Pancreas (tissue), 10 donors: Measurements from ENCODE around the gene STKLD1. TPM values are rescaled to one million over a fixed set of nuclear protein-coding genes. Genes with fewer than 3 reads are reported as not detected.

Source experiments
- ATAC-seq, 4 donors: fragments of 200-7000 bp; cut with Tn5 transposase; one replicate each; pipeline versions ENCODE4 v1.8.0 to v1.9.1; 2020; ENCODE audit warnings: mild to moderate bottlenecking in 4 of 4, moderate library complexity in 4 of 4
- DNase-seq, 6 donors: peaks; one replicate each; pipeline ENCODE4 v3.0.0-alpha.2; 2020
- FAIRE-seq: peaks from 2 replicates; lab custom pipeline; 2012; peaks lifted over from hg19 to GRCh38; lab: Jason Lieb, UNC
- H3K27ac ChIP-seq, 4 donors: fragments of 200-600 bp; sonication (generic); 1 replicate in 3 of 4; 2 replicates in 1 of 4; pipeline versions ENCODE4 v1.5.0 to v1.8.0; 2020
- H3K27me3 ChIP-seq, 4 donors: fragments of 200-600 bp; one replicate each; pipeline ENCODE4 v1.8.0; 2021
- H3K36me3 ChIP-seq, 3 donors: fragments of 200-600 bp; sonication (generic) in 1 of 3; one replicate each; pipeline versions ENCODE4 v1.5.0 to v1.8.0; 2020 to 2021
- H3K4me1 ChIP-seq, 3 donors: fragments of 200-600 bp; one replicate each; pipeline ENCODE4 v1.8.0; 2021
- H3K4me3 ChIP-seq, 4 donors: fragments of 200-600 bp; sonication (generic) in 2 of 4; one replicate each; pipeline versions ENCODE4 v1.5.0 to v1.8.0; 2020 to 2021
- H3K9me3 ChIP-seq, 4 donors: fragments of 200-600 bp; one replicate each; pipeline ENCODE4 v1.8.0; 2021
- CTCF ChIP-seq, 4 donors: fragments of 200-600 bp; sonication (generic) in 3 of 4; IDR thresholded peaks; one replicate each; pipeline versions ENCODE4 v1.5.0 to v1.8.0; 2021; ENCODE audit warnings: antibody characterized with exemption in 4 of 4
- WGBS, 2 donors: extraction: QIAGEN DNeasy Blood & Tissue Kit; methylation state at CpG; one replicate each; pipeline ENCODE4 v1.1.7; 2013; 5-methylcytosine and 5-hydroxymethylcytosine counted together
- intact Hi-C, 3 donors: fragments of 100-400 bp; cut with DNase I; formaldehyde crosslinking; loops; one replicate each; pipeline versions ENCODE4 v1.11.1 to v1.14.2; 2022
- polyA plus RNA-seq, 2 donors: library from polyadenylated mRNA; stranded (reverse); fragments of 200-250 nt; gene quantifications; one replicate each; pipeline ENCODE4 v1.2.3, GENCODE V29; 2013
- total RNA-seq, 6 donors: library from RNA; stranded (reverse); fragmentation: NEBNext Ultra II Directional in 4 of 6; extraction: Animal tissue kit (Norgen Biotek cat#: 25700) in 4 of 6; gene quantifications; one replicate each; pipeline versions ENCODE4 v1.2.1 to v1.2.4, GENCODE V29; 2021 to 2023
- donor health status: healthy with polysubstance abuse.
- donor health status: DM: no; HTN: no; CAD: no; lungs with moderate emphysema.
- donor health status: DM: no; HTN: no; CAD: no.
- donor health status: control.
- donor health status: control.
- donor health status: Bipolar disorder and iron deficiency.
- donor health status: DM: yes; HTN: yes; CAD: no.
- donor health status: DM: no; HTN: no; CAD: no.
- donor health status: DM: no; HTN: no; CAD: no.
- donor health status: DM: yes; HTN: yes; CAD: no.

STKLD1 gene
- total and polyA plus RNA-seq, 8 donors, result 0.31 to 3.1 (median 0.76) TPM

- DNase-seq, result peak in 2 of 6 donors; percentile 60 to 70
- H3K4me3 ChIP-seq, result peak overlapping the region; percentile 63 to 98 (median 90)
- 1% methylated on average over 40 of the region's 41 CpGs for WGBS, 2 donors
- intact Hi-C loops, result no loop called here
- peaks cover 13 to 50% (median 39%) of the 10 kb centered on the region in 3 donors for H3K36me3 ChIP-seq
- no peak for FAIRE-seq
- H3K4me1 ChIP-seq, result peaks cover 6 to 15% (median 8%) of the 10 kb centered on the region in 3 donors
- no peaks in the 10 kb centered on the region for H3K9me3 ChIP-seq
- H3K27ac ChIP-seq, result peak overlapping the region; percentile 73 to 93 (median 84)
- no peaks in the 10 kb centered on the region for H3K27me3 ChIP-seq
- peak; percentile 46 to 71 (median 62) for ATAC-seq
- TF ChIP-seq CTCF (IDR thresholded peaks at IDR 0.05), result no peak
These were observed 28.6 kb upstream of the STKLD1 start for GRCh38 chr9:133347515-133347984.

DNA sequence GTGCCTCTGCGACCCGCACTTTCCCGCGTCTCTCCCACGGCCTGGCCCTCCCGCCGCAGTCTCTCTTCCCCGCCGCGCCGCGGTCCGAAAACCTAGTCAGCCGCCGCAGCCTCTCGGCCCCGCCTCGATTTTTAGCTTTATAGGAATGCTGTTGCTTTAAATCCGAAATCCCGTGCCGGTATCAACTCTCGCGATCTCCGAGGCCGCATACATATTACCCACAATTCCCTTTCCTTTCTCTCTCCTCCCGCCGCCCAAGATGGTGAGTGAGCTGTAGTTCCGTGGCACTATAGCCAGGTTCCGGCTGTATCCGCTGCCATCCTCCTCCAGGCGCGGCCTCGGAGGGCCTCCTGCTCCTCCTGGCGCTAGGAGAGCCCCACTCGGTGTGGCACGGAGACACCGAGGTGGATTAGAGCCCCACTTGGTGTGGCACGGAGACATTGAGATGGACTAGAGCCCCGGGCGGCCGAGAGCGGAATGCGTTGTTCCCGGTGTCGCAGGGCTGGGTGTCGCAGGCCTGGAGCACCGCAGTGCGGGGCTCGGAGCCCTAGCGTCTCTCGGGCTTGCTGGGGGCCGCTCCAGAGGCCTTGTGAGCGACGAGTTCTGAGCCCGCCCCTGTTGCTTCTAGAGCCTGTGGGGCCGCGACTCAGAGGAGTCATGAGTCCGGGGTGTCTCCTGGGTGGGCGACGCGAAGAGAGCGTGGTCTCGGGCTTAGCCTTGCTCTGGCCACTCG, 28.0 kb upstream of the STKLD1 start, which contains the start of the genes MED22 and RPL7A:
Gene MED22 (minus strand): TSS at position 147 of the 733 bp plus-strand sequence. CDS start 1,469 bp downstream, outside the sequence.
Gene RPL7A (plus strand): TSS at position 234 of the 733 bp plus-strand sequence. CDS start 26 bp downstream, at position 260.
- intact Hi-C loops, result no loop called here
- Histone ChIP-seq H3K4me3 (peak within 1 kb of the TSS; percentile 63 to 98 (median 90)), H3K4me1 (peaks cover 6 to 15% (median 8%) of the 10 kb centered on the region in 3 donors), H3K27me3 (no peaks in the 10 kb centered on the region), H3K27ac (peak within 1 kb of the TSS; percentile 73 to 93 (median 84)), H3K36me3 (peaks cover 13 to 50% (median 40%) of the 10 kb centered on the region in 3 donors), H3K9me3 (no peaks in the 10 kb centered on the region)
- ATAC-seq (peak; percentile 90 to 94 (median 92)), DNase-seq (peak; percentile 88 to 95 (median 92)), FAIRE-seq (no peak)
- 0% methylated on average over 59 to 64 of the region's 64 CpGs for WGBS, 2 donors
- no peak for TF ChIP-seq CTCF (IDR thresholded peaks at IDR 0.05)

DNA sequence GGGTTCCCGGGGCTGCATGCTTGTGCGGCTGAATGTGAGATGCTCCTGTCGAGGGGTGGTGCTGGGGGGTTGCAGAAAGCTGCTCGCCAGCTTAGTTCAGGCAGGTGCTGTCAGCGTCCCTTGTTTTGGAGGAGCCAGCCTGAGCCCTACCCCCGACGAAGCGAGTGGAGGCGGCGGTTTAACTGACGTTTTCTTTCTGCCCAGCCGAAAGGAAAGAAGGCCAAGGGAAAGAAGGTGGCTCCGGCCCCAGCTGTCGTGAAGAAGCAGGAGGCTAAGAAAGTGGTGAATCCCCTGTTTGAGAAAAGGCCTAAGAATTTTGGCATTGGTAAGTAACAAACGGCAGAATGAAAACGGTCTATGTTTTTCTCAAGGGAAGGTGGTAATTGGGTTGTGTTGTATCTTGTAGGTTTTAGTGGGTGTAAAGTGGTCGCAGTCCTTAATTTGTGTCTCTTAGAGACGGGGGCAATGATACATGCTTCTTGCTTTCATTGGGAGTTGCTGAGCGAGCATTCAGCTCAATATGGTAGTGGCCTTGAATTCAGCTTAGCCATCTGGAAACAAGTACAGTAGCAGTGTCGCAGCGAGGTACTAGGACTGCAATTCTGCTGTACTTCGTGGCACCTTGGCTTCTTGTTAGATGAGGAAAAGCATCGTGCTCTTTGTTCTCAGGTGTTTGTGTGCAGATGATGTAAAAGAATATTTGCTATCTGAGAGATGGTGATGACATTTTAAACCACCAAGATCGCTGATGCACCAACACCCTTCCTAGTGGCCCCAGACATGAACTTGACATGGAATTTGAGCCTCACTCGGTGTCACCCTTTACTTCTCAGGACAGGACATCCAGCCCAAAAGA, 27.2 kb upstream of the STKLD1 start:
- ATAC-seq (peak in 1 of 4 donors; percentile 1), FAIRE-seq (no peak), DNase-seq (no peak)
- WGBS, 2 donors, result 5 to 8% methylated on average over 25 of the region's 25 CpGs
- H3K27me3 ChIP-seq, result no peaks in the 10 kb centered on the region
- peak overlapping the region; percentile 63 to 98 (median 90) for H3K4me3 ChIP-seq
- H3K9me3 ChIP-seq, result no peaks in the 10 kb centered on the region
- intact Hi-C loops, result no loop called here
- H3K27ac ChIP-seq, result peak overlapping the region; percentile 73 to 93 (median 84)
- H3K36me3 ChIP-seq, result peaks cover 13 to 45% (median 34%) of the 10 kb centered on the region in 3 donors
- peaks cover 6 to 15% (median 8%) of the 10 kb centered on the region in 3 donors for H3K4me1 ChIP-seq
- no peak for TF ChIP-seq CTCF (IDR thresholded peaks at IDR 0.05)

- peak in 1 of 6 donors; percentile 31 for DNase-seq
- H3K4me1 ChIP-seq, result peaks cover 7 to 16% (median 9%) of the 10 kb centered on the region in 3 donors
- H3K27ac ChIP-seq, result no peak overlapping the region
- intact Hi-C loops, result loop anchor here in 1 of 3 donors (10.0 kb wide), 1 partner anchor 305 kb away; no protein-coding TSS in a partner anchor
- H3K27me3 ChIP-seq, result no peaks in the 10 kb centered on the region
- 65 to 78% methylated on average over 15 of the region's 15 CpGs for WGBS, 2 donors
- H3K4me3 ChIP-seq, result peak overlapping the region in 2 of 4 donors; percentile 63 to 98
- no peaks in the 10 kb centered on the region for H3K9me3 ChIP-seq
- no peak for ATAC-seq
- FAIRE-seq, result no peak
- H3K36me3 ChIP-seq, result peaks cover 13 to 38% (median 32%) of the 10 kb centered on the region in 3 donors
- no peak for TF ChIP-seq CTCF (IDR thresholded peaks at IDR 0.05)
These were observed 26.1 kb upstream of the STKLD1 start for GRCh38 chr9:133349965-133350616.
